Thyroid gland (tissue), 4 donors: ENCODE measurements around the gene SORT1. TPM values are rescaled to one million over a fixed set of nuclear protein-coding genes. Genes with fewer than 3 reads are reported as not detected.

ENCODE experiments used
- DNase-seq, 2 donors: peaks; one replicate each; pipeline ENCODE4 v3.0.0-alpha.2; 2019
- H3K27ac ChIP-seq, 3 donors: fragments of 200-600 bp; sonication (generic); 1 replicate in 2 of 3; 2 replicates in 1 of 3; pipeline ENCODE4 v1.5.1; 2016 to 2019; ENCODE audit warnings: mild to moderate bottlenecking in 1 of 3, moderate library complexity in 1 of 3
- H3K27me3 ChIP-seq: fragments of 200-600 bp; sonication (generic); one replicate; pipeline ENCODE4 v1.5.1; 2019
- H3K36me3 ChIP-seq, 2 donors: fragments of 200-600 bp; sonication (generic); one replicate each; pipeline ENCODE4 v1.5.1; 2016 to 2019
- H3K4me1 ChIP-seq, 2 donors: fragments of 200-600 bp; sonication (generic); one replicate each; pipeline ENCODE4 v1.5.1; 2017 to 2019
- H3K4me3 ChIP-seq, 3 donors: fragments of 200-600 bp; sonication (generic); replicated peaks in 1 of 3; 1 replicate in 2 of 3; 2 replicates in 1 of 3; pipeline ENCODE4 v1.5.1; 2016; ENCODE audit warnings: mild to moderate bottlenecking in 1 of 3
- H3K9me3 ChIP-seq: fragments of 200-600 bp; sonication (generic); one replicate; pipeline ENCODE4 v1.5.1; 2017
- CTCF ChIP-seq, 6 experiments: fragments of 200-600 bp in 3 of 6; fragments of 450-650 bp in 3 of 6; sonication (generic) in 3 of 6; IDR thresholded peaks; one replicate each; pipeline ENCODE4 v1.5.1; 2016 to 2019; ENCODE audit warnings: antibody characterized with exemption in 6 of 6, mild to moderate bottlenecking in 2 of 6, inconsistent platforms in 1 of 6, moderate library complexity in 1 of 6
- POLR2A ChIP-seq, 2 donors: fragments of 450-650 bp; IDR thresholded peaks; one replicate each; pipeline ENCODE4 v1.6.1; 2017; ENCODE audit warnings: antibody characterized with exemption in 2 of 2, mild to moderate bottlenecking in 2 of 2, moderate library complexity in 1 of 2
- WGBS, 2 donors: methylation state at CpG; one replicate each; pipeline ENCODE4 v1.1.5; 2017; 5-methylcytosine and 5-hydroxymethylcytosine counted together
- intact Hi-C: fragments of 100-400 bp; cut with DNase I; formaldehyde crosslinking; loops from one replicate; pipeline ENCODE4 v1.15.1; 2023
- total RNA-seq, 4 donors: library from RNA; depleted of rRNA; stranded (reverse); fragments of >200 nt; gene quantifications; one replicate each; pipeline ENCODE4 v1.2.3, GENCODE V29; 2016

Gene SORT1
- total RNA-seq, 4 donors from 2014 or later: 65.7 to 152 (median 137) TPM

GRCh38 chr1:109263234-109263596, 134.5 kb downstream of the SORT1 start:
- Histone ChIP-seq H3K36me3 (peaks cover 25 to 29% of the 10 kb centered on the region in 2 donors), H3K27me3 (no peaks in the 10 kb centered on the region), H3K4me1 (no peaks in the 10 kb centered on the region), H3K27ac (no peak overlapping the region), H3K9me3 (no peaks in the 10 kb centered on the region), H3K4me3 (no peak overlapping the region)
- 88 to 91% methylated on average over 10 to 12 of the region's 12 CpGs for WGBS, 2 donors
- TF ChIP-seq CTCF (IDR thresholded peaks at IDR 0.05) (no peak), POLR2A (IDR thresholded peaks at IDR 0.05) (no peak)
- intact Hi-C loops: loop anchor here (5.0 to 10.0 kb wide), 2 partner anchors 61 to 272 kb away; partner anchors contain the start of gene GPR61
- no peak for DNase-seq

- DNase-seq: no peak
- Histone ChIP-seq H3K27me3 (no peaks in the 10 kb centered on the region), H3K9me3 (no peaks in the 10 kb centered on the region), H3K4me1 (peaks cover 0 to 4% of the 10 kb centered on the region in 2 donors), H3K36me3 (peaks cover 20 to 29% of the 10 kb centered on the region in 2 donors), H3K27ac (no peak overlapping the region), H3K4me3 (no peak overlapping the region)
- intact Hi-C loops: loop anchor here (5.0 to 10.0 kb wide), 2 partner anchors 60 to 272 kb away; partner anchors contain the start of gene GPR61
- 89% methylated on average over 13 to 22 of the region's 22 CpGs for WGBS, 2 donors
- no peak for TF ChIP-seq CTCF (IDR thresholded peaks at IDR 0.05)
- no peak for TF ChIP-seq POLR2A (IDR thresholded peaks at IDR 0.05)
Observed at GRCh38 chr1:109262231-109263055, 135.3 kb downstream of the SORT1 start.

GRCh38 chr1:109261578-109261977, 136.1 kb downstream of the SORT1 start:
- peaks cover 0 to 10% of the 10 kb centered on the region in 2 donors for H3K4me1 ChIP-seq
- TF ChIP-seq CTCF (IDR thresholded peaks at IDR 0.05) (no peak), POLR2A (IDR thresholded peaks at IDR 0.05) (no peak)
- H3K36me3 ChIP-seq: peaks cover 18 to 29% of the 10 kb centered on the region in 2 donors
- intact Hi-C loops: loop anchor here (5.0 to 10.0 kb wide), 2 partner anchors 59 to 273 kb away; partner anchors contain the start of gene GPR61
- 84 to 89% methylated on average over 6 of the region's 6 CpGs for WGBS, 2 donors
- no peaks in the 10 kb centered on the region for H3K9me3 ChIP-seq
- no peak overlapping the region for H3K4me3 ChIP-seq
- H3K27me3 ChIP-seq: no peaks in the 10 kb centered on the region
- no peak overlapping the region for H3K27ac ChIP-seq
- DNase-seq: no peak

- H3K36me3 ChIP-seq: peaks cover 18 to 27% of the 10 kb centered on the region in 2 donors
Observed at GRCh38 chr1:109261006-109261405, 136.7 kb downstream of the SORT1 start.

More at GRCh38 chr1:109261006-109261405, 136.7 kb downstream of the SORT1 start:
- H3K4me1 ChIP-seq: peaks cover 2 to 16% of the 10 kb centered on the region in 2 donors
- WGBS, 2 donors: 94 to 95% methylated on average over 16 of the region's 16 CpGs
- H3K4me3 ChIP-seq: no peak overlapping the region
- no peaks in the 10 kb centered on the region for H3K9me3 ChIP-seq
- no peak overlapping the region for H3K27ac ChIP-seq
- TF ChIP-seq CTCF (IDR thresholded peaks at IDR 0.05) (no peak), POLR2A (IDR thresholded peaks at IDR 0.05) (no peak)
- no peaks in the 10 kb centered on the region for H3K27me3 ChIP-seq
- no peak for DNase-seq
- intact Hi-C loops: loop anchor here (5.0 to 10.0 kb wide), 2 partner anchors 59 to 274 kb away; partner anchors contain the start of gene GPR61
